Transverse colon (tissue), 4 donors: Measurements from ENCODE around the gene SMIM31. TPM values are rescaled to one million over a fixed set of nuclear protein-coding genes. Genes with fewer than 3 reads are reported as not detected.

Source experiments
- DNase-seq: peaks from one replicate; pipeline ENCODE4 v3.0.0-alpha.2; 2019
- H3K27ac ChIP-seq, 4 donors: fragments of 200-600 bp; sonication (generic); 2 replicates each; pipeline ENCODE4 v1.5.1; 2016 to 2018; ENCODE audit warnings: inconsistent platforms in 4 of 4
- H3K27me3 ChIP-seq: fragments of 200-600 bp; sonication (generic); 2 replicates; pipeline ENCODE4 v1.5.1; 2017; ENCODE audit warnings: inconsistent platforms
- H3K36me3 ChIP-seq, 4 donors: fragments of 200-600 bp; sonication (generic); 2 replicates each; pipeline ENCODE4 v1.5.1; 2017 to 2019; ENCODE audit warnings: inconsistent platforms in 4 of 4
- H3K4me1 ChIP-seq, 4 donors: fragments of 200-600 bp; sonication (generic); 2 replicates each; pipeline ENCODE4 v1.5.1; 2017 to 2020; ENCODE audit warnings: inconsistent platforms in 4 of 4
- H3K4me3 ChIP-seq, 4 donors: fragments of 200-600 bp; sonication (generic); 1 replicate in 1 of 4; 2 replicates in 3 of 4; pipeline versions ENCODE4 v1.5.1 to v1.6.1; 2017 to 2019; ENCODE audit warnings: inconsistent platforms in 4 of 4
- H3K9me3 ChIP-seq, 2 donors: fragments of 200-600 bp; sonication (generic); 2 replicates each; pipeline ENCODE4 v1.5.1; 2017 to 2019; ENCODE audit warnings: inconsistent platforms in 2 of 2
- CTCF ChIP-seq, 5 experiments: fragments of 200-600 bp in 3 of 5; fragments of 450-650 bp in 2 of 5; sonication (generic) in 3 of 5; IDR thresholded peaks; 1 replicate in 2 of 5; 2 replicates in 3 of 5; pipeline ENCODE4 v1.5.1; 2016 to 2017; ENCODE audit warnings: antibody characterized with exemption in 5 of 5, inconsistent platforms in 3 of 5, mild to moderate bottlenecking in 2 of 5, moderate library complexity in 1 of 5
- EP300 ChIP-seq: sonication (generic); formaldehyde crosslinking; IDR thresholded peaks from one replicate; pipeline ENCODE4 v1.6.1; 2017; ENCODE audit warnings: antibody characterized with exemption, low read depth
- POLR2A ChIP-seq: fragments of 450-650 bp; IDR thresholded peaks from one replicate; pipeline ENCODE4 v1.6.1; 2016; ENCODE audit warnings: antibody characterized with exemption, mild to moderate bottlenecking, moderate library complexity
- POLR2AphosphoS5 ChIP-seq, 3 donors: sonication (generic); formaldehyde crosslinking; IDR thresholded peaks; one replicate each; pipeline ENCODE4 v1.6.1; 2016; ENCODE audit warnings: antibody characterized with exemption in 3 of 3
- WGBS, 2 donors: methylation state at CpG; one replicate each; pipeline ENCODE4 v1.1.5; 2018; ENCODE audit warnings: low coverage in 1 of 2; 5-methylcytosine and 5-hydroxymethylcytosine counted together
- in situ Hi-C, 4 donors: fragments of 200-750 bp; cut with MboI; loops; one replicate each; pipeline versions ENCODE4 v1.15.0 to v1.15.1; 2017; ENCODE audit warnings: low sequenced_read_pairs in 3 of 4, low pct_ligation_motif_present in 1 of 4, low pct_unique_long_range_greater_than_20kb in 1 of 4
- intact Hi-C: fragments of 100-400 bp; cut with DNase I; formaldehyde crosslinking; loops from one replicate; pipeline ENCODE4 v1.15.1; 2023; ENCODE audit warnings: low total_unique reads
- total RNA-seq, 4 donors: library from RNA; depleted of rRNA; stranded (reverse); fragments of >200 nt; gene quantifications; one replicate each; pipeline ENCODE4 v1.1.0, GENCODE V29; 2016

SMIM31 gene
- total RNA-seq, 4 donors from 2014 or later: 1.9 to 11.1 (median 6.2) TPM

- DNase-seq: no peak
- Histone ChIP-seq H3K9me3 (no peaks in the 10 kb centered on the region), H3K4me1 (peaks cover 0 to 29% (median 9%) of the 10 kb centered on the region in 4 donors), H3K36me3 (no peaks in the 10 kb centered on the region), H3K27ac (peak overlapping the region; percentile 50 to 69 (median 59)), H3K27me3 (no peaks in the 10 kb centered on the region), H3K4me3 (no peak overlapping the region)
- 79 to 92% methylated on average over 6 of the region's 6 CpGs for WGBS, 2 donors
- in situ Hi-C loops: no loop called here
- intact Hi-C loops: no loop called here
- TF ChIP-seq POLR2A: no peak
- TF ChIP-seq CTCF (IDR thresholded peaks at IDR 0.05): no peak
- no peak for TF ChIP-seq POLR2AphosphoS5 (IDR thresholded peaks at IDR 0.05)
- TF ChIP-seq EP300: no peak
Measured at GRCh38 chr4:164761746-164762275, 7.9 kb downstream of the SMIM31 start.

DNA sequence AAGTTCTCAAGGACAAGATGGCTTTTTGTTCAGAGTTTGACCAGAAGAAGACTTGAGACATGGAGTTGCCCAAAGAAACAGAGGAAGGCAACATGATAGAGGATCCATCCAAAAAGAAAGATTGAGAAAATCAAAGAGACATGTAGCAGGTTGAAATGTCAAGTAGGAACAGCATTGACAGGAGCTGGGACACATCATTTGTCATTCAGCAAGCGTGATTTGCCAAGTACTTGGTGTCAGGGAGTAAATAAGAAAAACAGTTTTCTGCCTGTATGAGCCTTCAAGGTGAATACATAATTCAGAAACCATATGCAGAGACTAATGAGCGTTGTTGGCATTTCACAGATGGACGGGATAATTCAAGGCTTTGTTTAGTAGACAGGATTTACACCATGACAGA lies 11.2 kb downstream of the SMIM31 start:
- no peak for DNase-seq
- intact Hi-C loops (no loop called here), in situ Hi-C loops (no loop called here)
- Histone ChIP-seq H3K27ac (no peak overlapping the region), H3K36me3 (no peaks in the 10 kb centered on the region), H3K9me3 (no peaks in the 10 kb centered on the region), H3K27me3 (no peaks in the 10 kb centered on the region), H3K4me3 (no peak overlapping the region), H3K4me1 (peaks cover 0 to 28% (median 9%) of the 10 kb centered on the region in 4 donors)
- WGBS, 2 donors: 81 to 83% methylated on average over 1 to 3 of the region's 3 CpGs
- no peak for TF ChIP-seq CTCF (IDR thresholded peaks at IDR 0.05)
- TF ChIP-seq EP300: no peak
- TF ChIP-seq POLR2A: no peak
- TF ChIP-seq POLR2AphosphoS5 (IDR thresholded peaks at IDR 0.05): no peak

DNA sequence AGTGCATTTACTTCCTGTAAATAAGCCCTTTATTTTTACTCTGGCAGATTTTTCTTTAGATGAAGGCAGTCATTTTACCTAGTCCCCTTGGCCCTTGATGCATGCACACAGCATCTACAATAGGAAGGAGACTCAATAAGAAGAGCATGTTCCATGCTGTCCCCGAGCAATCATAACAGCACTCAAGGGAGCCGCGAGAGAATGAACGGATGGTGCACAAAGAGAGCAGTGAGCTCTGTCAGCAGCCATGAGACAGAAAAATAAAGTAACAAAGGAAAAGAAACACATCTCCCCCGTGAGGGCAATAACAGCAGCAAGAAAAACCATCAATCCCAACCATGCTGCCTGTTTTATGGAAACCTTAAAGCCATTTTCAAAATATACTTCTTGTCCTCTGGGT lies 11.9 kb downstream of the SMIM31 start:
- 60% methylated on average over 5 of the region's 5 CpGs; no CpG with 5 or more reads in 1 of the 2 donors for WGBS, 2 donors
- Histone ChIP-seq H3K27me3 (no peaks in the 10 kb centered on the region), H3K27ac (no peak overlapping the region), H3K36me3 (no peaks in the 10 kb centered on the region), H3K9me3 (no peaks in the 10 kb centered on the region), H3K4me1 (peaks cover 0 to 34% (median 12%) of the 10 kb centered on the region in 4 donors), H3K4me3 (no peak overlapping the region)
- DNase-seq: no peak
- no peak for TF ChIP-seq POLR2A
- in situ Hi-C loops (no loop called here), intact Hi-C loops (no loop called here)

DNA sequence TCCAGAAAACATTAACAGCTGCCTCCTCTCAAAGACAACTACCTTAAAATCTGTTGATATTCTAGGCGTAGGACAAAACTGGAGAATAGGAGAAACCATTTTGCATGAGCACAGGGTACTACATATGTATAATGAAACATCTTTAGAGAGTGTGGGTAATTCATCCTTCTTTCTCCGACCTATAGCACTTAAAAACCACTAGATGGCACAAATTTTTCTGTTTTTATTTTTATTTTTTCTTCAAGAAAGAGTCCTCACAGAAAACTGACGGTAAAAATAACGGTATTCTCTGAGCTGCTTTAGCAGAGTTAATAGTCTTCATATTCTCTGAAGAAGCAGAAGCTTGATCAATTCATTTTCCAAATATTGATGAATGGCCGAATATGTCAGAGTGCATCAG lies 14.6 kb downstream of the SMIM31 start:
- no peak for TF ChIP-seq EP300
- no peak for TF ChIP-seq POLR2A
- peak in 1 of 5 experiments; percentile 29 for TF ChIP-seq CTCF (IDR thresholded peaks at IDR 0.05)
- no peak for TF ChIP-seq POLR2AphosphoS5 (IDR thresholded peaks at IDR 0.05)
- Histone ChIP-seq H3K4me1 (peaks cover 0 to 19% (median 5%) of the 10 kb centered on the region in 4 donors), H3K9me3 (no peaks in the 10 kb centered on the region), H3K4me3 (no peak overlapping the region), H3K27ac (no peak overlapping the region), H3K27me3 (no peaks in the 10 kb centered on the region), H3K36me3 (no peaks in the 10 kb centered on the region)
- in situ Hi-C loops: no loop called here
- WGBS, 2 donors: 39 to 62% methylated on average over 5 of the region's 5 CpGs
- intact Hi-C loops: no loop called here
- DNase-seq: no peak
